ENCODE data around the gene ROM1.

GRCh38 chr11:62610403-62610802 is 2.7 kb upstream of the ROM1 start:
- TF ChIP-seq POLR2AphosphoS5 (IDR thresholded peaks at IDR 0.05; ENCODE audit: borderline replicate concordance, low read depth, low read length): no peak
- TF ChIP-seq EZH2 (IDR thresholded peaks at IDR 0.05): no peak
- no peak for TF ChIP-seq FOXP2 (optimal IDR thresholded peaks at IDR 0.05; ENCODE audit: control extremely low read depth, extremely low read length, insufficient read depth)
